DMS153 treated with DMSO at 0.1 percent for 48 hours (cell line): Measurements from ENCODE around the gene CBX3.
"Not testable (repeated sequence)": the region's sequence is repeated elsewhere in the genome, so short reads cannot be mapped to it uniquely, and the experiment has no call there.

ENCODE experiments used
- DNase-seq: peaks from one replicate; lab custom pipeline; 2025; ENCODE audit not compliant: unreplicated experiment; lab: John Stamatoyannopoulos, UW

CBX3 gene

DNA sequence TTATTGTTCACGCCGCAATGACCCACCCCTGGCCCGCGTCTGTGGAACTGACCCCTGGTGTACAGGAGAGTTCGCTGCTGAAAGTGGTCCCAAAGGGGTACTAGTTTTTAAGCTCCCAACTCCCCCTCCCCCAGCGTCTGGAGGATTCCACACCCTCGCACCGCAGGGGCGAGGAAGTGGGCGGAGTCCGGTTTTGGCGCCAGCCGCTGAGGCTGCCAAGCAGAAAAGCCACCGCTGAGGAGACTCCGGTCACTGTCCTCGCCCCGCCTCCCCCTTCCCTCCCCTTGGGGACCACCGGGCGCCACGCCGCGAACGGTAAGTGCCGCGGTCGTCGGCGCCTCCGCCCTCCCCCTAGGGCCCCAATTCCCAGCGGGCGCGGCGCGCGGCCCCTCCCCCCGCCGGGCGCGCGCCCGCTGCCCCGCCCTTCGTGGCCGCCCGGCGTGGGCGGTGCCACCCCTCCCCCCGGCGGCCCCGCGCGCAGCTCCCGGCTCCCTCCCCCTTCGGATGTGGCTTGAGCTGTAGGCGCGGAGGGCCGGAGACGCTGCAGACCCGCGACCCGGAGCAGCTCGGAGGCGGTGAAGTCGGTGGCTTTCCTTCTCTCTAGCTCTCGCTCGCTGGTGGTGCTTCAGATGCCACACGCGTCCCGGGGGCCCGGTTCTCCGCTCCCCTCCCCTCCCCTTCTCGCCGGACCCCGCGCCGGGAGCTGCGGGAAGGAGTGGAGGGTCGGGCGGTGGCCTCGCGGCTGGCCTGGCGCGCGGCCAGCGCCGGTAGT lies at the start of gene CBX3:
Gene CBX3 (plus strand): TSS at position 499 of the 772 bp plus-strand sequence. CDS start 1,254 bp downstream, outside the sequence.
- peak; percentile 98 for DNase-seq

DNA sequence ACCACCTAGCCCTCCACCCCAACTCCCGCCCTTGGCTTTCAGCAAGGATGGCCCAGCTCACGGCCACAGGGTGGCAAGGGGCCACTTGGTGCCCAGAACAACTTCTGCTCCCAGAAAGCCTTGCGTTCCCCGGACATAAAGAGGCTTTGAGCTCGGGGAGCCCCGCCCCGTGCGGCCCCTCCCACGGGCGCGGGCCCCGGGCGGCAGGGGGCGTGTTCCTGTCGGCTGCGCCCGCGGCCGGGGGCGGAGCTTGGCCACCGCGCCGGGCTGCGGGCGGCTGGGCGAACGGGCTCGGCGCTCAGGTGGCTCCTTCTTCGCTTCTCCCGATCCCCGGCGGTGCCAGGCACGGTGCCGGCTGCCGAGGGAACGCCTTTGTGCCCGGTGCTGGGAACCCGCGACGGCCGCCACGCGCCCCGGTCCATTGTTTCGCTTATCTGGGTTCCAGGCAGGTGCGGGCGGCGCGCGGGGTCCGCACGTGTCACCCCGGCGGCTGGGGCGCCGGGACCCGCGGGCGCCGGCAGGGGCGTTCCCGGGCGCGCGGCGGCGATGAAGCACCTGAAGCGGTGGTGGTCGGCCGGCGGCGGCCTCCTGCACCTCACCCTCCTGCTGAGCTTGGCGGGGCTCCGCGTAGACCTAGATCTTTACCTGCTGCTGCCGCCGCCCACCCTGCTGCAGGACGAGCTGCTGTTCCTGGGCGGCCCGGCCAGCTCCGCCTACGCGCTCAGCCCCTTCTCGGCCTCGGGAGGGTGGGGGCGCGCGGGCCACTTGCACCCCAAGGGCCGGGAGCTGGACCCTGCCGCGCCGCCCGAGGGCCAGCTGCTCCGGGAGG lies 49.4 kb upstream of the CBX3 start, which contains the start of gene NFE2L3:
Gene NFE2L3 (plus strand): TSS at position 246 of the 829 bp plus-strand sequence. CDS start 301 bp downstream, at position 547.
- DNase-seq = peak; percentile 87

DNA sequence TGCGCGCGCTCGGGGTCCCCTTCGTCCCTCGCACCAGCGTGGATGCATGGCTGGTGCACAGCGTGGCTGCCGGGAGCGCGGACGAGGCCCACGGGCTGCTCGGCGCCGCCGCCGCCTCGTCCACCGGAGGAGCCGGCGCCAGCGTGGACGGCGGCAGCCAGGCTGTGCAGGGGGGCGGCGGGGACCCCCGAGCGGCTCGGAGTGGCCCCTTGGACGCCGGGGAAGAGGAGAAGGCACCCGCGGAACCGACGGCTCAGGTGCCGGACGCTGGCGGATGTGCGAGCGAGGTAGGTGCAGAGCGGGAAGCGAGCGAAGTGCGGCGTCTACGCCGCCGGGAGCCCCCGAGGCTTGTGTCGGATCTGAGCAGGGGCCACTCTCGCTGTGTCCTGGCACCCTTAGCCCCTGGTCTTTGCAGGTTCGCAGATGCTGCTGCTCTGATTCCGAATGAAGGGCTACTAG lies 48.7 kb upstream of the CBX3 start:
- peak; percentile 26 for DNase-seq

DNA sequence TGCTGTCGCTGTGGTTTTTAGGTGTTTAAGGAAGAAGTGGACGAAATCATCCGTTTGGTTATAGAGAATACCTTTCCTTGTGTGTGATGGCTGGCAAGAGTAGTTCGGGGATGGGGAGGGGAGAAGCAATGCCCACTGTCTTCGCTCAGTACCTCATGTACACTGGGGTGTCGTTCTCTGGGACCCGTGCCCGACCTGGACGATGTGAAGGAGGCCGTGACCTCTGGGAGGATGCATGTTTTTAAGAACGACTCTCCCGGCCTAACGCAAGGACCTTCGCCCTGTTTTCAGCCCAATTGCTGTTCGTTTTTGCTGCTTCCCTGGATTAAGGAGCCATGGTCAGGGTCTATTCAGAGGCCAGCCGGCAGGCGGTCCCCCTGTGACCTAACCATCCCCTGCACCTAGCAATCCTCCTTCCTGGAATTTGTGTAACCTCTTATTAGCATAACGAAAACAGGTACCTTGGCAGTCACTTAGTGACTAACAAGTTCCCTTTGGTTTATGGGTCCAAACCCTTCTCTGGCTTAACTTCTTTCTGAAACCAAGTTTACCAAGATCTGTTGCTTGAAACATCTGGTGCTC lies 48.2 kb upstream of the CBX3 start:
- DNase-seq = no peak

DNA sequence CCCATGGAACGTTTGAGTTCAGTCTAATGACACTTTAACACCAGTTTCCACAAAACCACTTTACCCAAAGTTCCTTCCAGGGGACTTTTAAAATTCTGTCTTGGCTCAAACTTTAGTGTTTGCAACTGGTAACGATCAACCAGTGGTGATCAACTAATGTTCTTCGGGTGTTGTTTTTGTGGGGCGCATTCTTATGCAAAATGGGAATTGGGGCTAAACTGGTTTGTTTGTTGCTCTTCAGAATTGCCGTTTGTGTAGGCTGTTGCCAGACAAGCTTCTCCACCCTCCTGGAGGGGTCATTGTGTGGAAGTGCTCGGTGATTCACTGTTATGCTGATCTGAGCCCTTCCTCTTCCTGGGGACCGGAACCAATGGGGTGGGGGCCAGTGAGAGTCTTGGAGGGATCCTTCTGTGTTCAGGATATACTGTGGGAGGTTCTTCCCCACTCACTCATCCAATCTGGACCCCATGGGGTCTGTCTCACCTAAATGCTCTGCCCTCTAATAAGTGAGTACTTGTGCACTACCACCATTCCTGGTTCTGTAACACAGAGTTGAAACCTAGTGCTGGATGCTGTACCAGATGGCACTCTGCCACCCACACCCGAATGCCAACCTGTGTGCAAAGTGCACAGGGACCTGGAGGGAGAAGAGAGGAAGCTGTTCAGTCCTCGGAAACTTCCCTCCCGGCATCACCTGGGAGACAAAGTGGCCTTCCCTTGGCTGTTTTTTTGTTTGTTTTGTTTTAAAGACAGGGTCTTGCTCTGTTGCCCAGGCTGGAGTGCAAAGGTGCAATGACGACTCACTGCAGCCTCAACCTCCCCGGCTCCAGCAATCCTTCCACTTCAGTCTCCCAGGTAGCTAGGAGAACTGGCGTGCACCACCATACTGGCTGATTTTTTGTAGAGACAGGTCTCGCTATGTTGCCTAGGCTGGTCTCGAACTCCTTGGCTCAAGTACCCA lies 47.4 kb upstream of the CBX3 start:
- no peak for DNase-seq

DNA sequence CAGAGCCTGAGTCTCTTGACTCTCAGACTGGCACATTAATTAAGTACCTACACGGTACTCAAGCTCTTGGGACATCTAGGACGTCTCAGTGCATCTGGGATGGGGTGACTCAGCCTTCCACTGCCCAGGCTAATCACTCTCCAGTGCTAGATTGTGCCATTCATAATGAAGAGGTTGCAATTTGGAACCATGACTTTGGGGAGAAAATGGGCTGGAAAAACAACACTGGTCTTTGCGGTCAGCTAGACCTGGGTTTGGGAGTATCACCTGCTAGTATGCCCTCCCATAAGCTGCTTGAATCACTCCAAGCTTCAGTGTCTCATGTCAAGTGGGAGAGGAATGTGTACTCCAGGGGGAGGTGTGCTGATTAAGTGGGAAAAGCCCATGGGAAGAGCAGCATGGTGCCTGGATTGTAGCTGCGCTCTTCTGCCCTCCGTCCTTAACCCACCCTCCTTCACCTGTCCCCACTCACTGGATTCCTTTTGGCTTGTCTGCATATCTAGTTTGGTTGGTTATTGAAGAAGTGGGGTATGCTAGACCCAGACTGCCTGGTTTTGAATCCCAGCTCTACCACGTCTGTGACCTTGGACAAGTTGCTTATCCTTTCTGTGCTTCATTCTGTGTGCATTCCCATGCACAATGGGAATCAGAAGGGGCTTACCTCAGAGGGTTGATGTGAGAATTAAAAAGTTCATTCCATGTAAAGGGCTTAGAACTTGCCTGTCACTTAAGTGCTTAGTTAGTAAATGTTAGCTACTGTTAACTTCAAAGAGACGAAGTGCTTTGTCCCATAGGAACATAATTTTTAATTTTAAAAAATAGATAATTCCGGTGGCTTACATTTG lies 45.8 kb upstream of the CBX3 start:
- no peak for DNase-seq

DNA sequence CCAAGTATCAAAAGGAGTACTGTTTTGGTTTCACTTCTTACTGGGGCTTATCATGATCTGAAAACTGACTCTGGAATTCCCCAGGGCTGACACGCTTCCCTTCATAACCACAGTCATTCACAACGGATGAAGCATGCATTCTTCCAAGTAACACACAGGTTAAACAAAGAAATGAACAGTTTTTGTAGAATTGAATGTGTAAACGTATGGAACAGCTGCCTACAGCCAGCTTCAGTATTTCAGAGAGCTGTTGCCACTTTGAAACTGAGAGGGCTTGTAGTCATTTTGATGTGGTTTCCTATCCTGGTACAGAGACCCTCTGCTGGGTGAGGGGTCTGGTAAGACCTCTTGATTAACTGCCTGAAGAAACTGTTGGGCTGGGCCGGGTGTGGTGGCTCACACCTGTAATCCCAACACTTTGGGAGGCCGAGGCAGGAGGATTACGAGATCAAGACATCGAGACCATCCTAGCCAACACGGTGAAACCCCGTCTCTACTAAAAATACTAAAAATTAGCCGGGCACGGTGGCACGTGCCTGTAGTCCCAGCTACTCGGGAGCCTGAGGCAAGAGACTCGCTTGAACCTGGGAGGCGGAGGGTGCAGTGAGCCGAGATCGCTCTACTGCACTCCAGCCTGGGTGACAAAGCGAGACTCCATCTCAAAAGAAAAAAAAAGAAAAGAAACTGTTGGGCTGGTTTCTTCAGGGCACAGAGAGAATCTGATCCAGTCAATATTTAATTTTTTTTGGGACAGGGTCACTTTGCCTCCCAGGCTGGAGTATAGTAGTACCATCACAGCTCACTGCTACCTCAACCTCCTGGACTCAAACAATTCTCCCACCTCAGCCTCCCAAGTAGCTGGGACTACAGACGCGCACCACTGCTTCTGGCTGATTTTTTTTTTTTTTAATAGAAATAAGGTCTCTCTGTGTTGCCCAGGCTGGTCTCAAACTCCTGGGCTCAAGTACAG lies 44.8 kb upstream of the CBX3 start:
- no peak for DNase-seq

DNA sequence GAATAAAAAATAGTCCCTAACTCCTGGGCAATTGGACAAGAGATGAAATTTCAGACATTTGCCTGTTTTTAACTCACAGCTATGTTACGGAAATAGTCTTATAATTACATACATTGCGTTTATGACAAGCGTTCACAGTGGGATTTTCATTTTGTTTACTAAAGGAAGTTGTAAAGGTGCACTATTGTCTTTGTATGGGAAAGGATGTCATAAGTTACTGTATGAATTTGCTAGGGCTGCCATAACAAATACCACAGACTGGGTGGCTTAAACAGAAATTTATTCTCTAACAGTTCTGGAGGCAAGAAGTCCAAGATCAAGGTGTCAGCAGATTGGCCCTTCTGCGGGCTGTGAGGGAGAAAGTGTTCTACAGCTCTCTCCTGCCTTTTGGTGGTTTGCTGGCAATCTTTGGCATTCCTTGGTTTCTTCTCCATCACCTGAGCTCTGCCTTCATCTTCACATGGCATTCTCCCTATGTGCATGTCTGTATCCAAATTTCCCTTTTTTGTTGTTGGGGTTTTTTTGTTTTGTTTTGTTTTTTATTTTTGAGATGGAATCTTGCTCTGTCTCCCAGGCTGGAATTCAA lies 43.9 kb upstream of the CBX3 start:
- peak; percentile 21 for DNase-seq

DNA sequence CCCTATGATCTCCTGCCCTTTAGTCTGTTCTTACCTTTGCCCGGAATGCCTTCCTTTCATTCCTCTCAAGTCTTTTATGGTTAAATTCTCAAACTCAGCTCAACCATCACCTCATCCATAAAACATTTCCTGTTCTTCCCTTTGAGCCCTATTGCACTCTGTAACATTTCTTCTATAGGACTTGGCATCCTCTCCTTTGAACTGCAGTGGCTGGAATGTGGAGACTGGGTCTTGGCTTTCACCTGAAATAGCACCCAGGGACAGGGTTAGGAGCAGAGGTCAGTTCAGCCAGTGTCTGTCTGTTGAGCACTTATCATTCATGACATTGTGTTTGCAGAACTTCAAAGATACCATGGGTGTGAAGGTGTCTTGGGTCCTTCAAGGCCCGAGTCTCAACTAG lies 42.3 kb upstream of the CBX3 start:
- DNase-seq = no peak

DNA sequence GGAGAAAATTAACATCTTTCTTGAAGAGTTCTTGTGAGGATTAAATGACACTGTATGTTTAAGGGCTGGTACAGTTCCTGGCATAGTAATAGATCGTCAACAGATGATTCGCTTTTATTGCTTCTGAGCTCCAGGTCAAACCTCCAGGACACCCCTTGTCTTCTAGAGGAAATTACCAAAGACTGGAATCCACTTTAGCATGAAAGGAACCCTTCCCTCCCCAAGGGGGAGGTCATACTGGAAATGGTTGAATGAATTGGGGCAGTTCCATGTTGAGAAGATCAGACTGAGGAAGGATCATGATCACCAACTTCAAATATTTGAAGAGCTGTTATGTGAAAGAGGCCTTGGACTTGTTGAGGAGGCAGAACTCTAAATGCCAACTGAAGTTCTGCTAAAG lies 40.6 kb upstream of the CBX3 start:
- DNase-seq = no peak

DNA sequence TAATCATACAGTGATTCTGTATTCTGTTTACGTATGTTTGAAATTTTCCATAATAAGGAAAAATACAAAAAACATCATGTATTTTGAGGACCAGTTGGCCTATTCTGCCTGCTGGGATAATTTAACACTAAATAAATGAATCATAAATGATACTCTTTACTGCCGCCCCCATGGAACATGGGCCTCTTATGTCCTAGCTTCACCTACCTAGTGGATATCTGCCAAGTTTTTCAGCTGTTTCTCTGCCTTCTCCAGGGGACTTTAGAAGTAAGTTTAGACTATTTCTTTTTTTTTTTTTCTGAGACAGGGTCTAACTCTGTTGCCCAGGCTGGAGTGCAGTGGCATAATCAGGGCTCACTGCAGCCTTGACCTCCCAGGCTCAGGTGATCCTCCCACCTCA lies 39.1 kb upstream of the CBX3 start:
- no peak for DNase-seq

DNA sequence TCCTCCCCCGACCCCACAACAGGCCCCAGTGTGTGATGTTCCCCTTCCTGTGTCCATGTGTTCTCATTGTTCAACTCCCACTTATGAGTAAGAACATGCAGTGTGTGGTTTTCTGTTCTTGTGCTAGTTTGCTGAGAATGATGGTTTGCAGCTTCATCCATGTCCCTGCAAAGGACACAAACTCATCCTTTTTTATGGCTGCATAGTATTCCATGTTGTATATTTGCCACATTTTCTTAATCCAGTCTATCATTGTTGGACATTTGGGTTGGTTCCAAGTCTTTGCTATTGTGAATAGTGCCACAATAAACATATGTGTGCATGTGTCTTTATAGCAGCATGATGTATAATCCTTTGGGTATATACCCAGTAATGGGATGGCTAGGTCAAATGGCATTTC lies 37.7 kb upstream of the CBX3 start:
- DNase-seq = not testable (repeated sequence)

DNA sequence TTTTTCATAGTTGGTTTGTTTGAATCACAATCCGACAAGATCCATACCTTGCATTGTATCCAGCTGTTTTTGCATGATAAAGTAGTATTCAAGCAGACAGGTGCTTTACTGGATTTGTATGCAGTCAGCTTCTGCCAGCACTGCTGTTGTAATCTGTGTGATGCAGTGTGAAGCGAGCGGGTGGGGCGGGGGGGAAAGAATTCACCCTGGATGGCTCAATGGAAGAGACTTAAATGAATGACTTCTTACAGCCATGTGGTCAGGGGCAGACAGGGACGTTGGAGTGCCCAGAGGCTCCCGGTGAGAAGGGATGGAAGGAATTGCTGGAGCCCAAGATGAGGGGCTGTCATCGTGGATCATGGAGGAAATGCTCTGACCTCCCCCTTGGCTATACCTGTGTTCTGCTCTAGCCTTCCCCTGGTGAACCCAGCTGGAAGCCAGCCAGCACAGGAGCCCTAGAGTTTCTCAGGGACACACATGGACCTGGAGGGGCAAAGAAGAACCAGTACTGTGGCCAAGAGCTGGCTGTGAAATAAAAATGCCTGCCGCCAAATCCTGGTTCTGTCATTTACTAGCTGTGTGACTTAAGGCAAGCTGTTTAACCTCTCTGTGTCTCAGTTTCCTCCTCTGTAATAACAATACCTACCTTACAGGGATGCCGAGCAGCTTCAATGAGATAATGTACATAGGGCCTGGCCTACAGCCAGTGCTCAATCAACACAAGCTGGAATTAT lies 35.4 kb upstream of the CBX3 start:
- no peak for DNase-seq

DNA sequence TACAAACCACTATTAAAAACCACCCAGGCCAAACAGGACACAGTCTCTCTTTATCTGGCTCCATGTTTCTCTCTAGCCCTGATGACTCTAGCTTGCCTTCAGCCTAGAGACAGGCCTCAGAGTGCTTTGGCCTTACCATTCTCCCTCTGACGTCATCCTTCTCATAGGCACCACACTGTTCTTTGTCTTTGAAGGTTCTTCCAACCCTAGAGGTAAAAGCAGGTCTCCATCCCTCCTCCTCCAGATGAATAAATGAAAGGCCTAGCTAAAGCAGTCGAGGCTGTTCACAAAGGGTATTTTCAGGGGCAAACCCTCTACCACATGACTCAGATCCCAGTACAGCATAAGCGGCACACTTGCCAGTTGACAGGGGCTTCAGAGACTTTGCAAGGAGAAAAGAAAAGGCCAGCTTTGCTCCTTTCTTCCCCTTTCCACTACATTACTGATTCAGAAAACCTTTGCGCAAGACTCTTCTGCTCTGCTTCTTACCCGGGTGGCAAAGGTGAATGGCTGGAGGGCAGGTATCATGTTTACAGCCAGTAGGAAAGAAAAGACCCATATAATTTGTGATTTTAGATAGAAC lies 34.8 kb upstream of the CBX3 start:
- no peak for DNase-seq

DNA sequence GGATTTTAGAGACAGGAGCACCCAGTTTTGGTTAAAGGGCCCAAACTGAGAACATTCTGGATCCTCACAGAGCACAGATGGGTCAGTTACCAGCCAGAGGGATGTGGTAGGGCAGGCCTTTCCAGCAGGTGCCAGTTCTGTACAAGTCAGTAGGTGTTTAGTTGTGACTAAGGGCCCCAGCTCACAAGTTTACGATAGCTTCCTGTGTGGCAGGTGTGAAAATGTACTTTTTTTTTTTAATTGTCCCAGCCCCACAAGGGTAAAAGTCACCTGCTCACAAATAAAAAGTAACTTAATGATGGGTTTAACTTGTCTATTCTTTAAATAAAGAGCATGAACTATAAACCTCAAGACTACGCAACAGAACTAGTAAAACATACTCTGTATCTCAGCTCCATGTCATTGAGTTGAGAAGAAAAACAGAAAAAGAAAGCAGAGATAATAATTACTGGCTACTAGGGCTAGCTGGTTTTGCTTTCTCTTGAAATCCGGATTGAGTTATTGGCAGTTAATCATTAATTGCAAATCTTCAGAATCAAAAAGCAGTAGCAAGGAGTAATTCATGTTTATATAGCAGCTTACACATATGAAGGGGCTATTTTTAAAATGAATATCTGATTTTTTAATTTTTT lies 34.1 kb upstream of the CBX3 start:
- DNase-seq = no peak

DNA sequence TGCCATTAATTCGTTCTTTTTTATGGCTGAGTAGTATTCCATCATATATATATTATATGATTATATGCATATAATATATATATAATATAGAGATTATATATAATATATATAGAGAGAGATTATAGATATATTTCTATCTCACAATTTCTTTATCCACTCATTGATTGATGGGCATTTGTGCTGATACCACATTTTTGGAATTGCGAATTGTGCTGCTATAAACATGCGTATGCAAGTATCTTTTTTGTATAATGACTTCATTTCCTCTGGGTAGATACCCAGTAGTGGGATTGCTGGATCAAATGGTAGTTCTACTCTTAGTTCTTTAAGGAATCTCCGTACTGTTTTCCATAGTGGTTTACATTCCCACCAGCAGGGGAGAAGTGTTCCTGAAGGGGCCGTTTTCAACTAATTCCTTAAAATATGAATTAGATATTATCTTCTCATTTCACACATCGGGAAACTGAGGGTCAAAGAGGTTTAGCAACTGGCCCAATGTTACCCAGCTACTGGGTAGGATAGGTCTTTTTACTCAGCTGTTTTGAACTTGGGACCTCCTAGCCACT lies 33.0 kb upstream of the CBX3 start:
- no peak for DNase-seq
